ENCODE data around the gene TFPT. TPM values are rescaled to one million over a fixed set of nuclear protein-coding genes. Genes with fewer than 3 reads are reported as not detected.
A peak's percentile ranks its signal among the peaks of the same experiment; 100 is the strongest.

The TFPT gene
- total and polyA plus RNA-seq, 9 donors = 2.4 to 18.3 (median 12.8) TPM

DNA sequence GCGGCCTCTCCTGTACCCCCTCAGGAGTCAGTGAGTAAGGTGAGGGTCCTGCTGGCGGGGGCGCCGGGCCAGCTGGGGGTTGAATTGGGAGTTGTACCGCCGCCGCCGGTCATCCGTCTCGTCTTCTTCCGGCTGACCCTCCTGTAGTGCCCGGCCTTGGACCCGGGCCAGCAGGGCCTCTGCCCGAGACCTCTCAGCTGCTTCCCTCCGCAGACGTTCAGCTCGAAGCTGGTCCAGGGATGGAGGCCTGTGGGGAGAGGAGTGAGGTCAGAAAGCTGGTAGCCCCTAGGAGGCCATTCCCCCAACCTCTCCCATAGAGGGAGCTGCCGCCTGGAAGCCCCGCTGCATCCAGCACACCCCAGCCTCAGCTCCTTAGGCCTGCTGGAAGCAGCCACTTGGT is 40.2 kb upstream of the TFPT start:
- Histone ChIP-seq H3K27ac (no peak overlapping the region), H3K4me3 (no peak overlapping the region), H3K36me3 (no peaks in the 10 kb centered on the region), H3K27me3 (no peaks in the 10 kb centered on the region), H3K4me1 (ENCODE audit: insufficient read depth) (peaks cover 2% of the 10 kb centered on the region), H3K9me3 (no peaks in the 10 kb centered on the region)
- peak in 2 of 5 donors; percentile 41 to 64 for DNase-seq
- intact Hi-C loops (cut with DNase I) = no loop called here
- WGBS, 3 donors = 39 to 50% (median 42%) methylated on average over 19 of the region's 19 CpGs
- TF ChIP-seq, protein P1, sequence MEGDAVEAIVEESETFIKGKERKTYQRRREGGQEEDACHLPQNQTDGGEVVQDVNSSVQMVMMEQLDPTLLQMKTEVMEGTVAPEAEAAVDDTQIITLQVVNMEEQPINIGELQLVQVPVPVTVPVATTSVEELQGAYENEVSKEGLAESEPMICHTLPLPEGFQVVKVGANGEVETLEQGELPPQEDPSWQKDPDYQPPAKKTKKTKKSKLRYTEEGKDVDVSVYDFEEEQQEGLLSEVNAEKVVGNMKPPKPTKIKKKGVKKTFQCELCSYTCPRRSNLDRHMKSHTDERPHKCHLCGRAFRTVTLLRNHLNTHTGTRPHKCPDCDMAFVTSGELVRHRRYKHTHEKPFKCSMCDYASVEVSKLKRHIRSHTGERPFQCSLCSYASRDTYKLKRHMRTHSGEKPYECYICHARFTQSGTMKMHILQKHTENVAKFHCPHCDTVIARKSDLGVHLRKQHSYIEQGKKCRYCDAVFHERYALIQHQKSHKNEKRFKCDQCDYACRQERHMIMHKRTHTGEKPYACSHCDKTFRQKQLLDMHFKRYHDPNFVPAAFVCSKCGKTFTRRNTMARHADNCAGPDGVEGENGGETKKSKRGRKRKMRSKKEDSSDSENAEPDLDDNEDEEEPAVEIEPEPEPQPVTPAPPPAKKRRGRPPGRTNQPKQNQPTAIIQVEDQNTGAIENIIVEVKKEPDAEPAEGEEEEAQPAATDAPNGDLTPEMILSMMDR (IDR thresholded peaks at IDR 0.05) = no peak
- TF ChIP-seq POLR2A (IDR thresholded peaks at IDR 0.05) (no peak), EP300 (IDR thresholded peaks at IDR 0.05) (no peak)

DNA sequence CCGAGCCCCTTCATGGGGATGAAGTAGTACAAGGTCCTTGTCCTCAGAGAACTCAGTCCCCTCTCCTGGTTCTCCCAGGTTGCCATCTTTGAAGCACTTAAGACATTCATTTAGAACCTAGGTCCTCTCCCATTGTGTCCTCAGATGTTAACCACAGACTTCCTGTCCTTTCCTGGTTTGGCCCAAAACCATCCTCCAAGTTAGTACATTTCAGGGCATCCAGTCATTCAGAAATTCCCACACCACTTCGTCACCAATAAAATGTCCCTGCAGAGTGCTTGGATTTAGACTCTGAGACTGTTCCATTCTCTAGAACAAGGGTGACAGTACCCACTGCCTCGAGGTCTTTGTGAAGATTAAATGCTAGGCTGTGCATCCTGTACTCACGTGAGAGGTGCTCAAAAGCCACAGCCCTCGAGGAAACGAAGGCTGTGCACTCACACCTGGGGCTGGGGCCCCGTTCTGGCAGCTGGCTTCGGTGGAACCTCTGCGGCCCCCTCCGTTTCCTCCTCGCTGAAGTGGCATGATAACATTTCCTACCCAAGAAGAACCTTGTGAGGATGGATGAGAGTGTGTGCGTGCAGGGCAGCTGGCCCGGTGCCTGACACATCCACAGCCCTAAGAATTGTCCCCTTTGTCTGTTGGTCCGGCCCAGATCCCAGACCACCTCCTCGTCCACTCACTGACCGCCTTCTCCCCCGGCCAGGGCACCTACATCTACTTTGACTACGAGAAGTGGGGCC is 39.3 kb upstream of the TFPT start:
- Histone ChIP-seq H3K27me3 (no peaks in the 10 kb centered on the region), H3K36me3 (no peaks in the 10 kb centered on the region), H3K4me1 (ENCODE audit: insufficient read depth) (peaks cover 2% of the 10 kb centered on the region), H3K9me3 (no peaks in the 10 kb centered on the region), H3K4me3 (no peak overlapping the region), H3K27ac (no peak overlapping the region)
- TF ChIP-seq POLR2A (IDR thresholded peaks at IDR 0.05) = no peak
- TF ChIP-seq EP300 (IDR thresholded peaks at IDR 0.05) = no peak
- TF ChIP-seq, protein P1 (IDR thresholded peaks at IDR 0.05) = no peak
- WGBS, 3 donors = 66 to 75% (median 69%) methylated on average over 18 of the region's 18 CpGs
- peak in 1 of 5 donors; percentile 32 for DNase-seq
- intact Hi-C loops (cut with DNase I) = no loop called here

DNA sequence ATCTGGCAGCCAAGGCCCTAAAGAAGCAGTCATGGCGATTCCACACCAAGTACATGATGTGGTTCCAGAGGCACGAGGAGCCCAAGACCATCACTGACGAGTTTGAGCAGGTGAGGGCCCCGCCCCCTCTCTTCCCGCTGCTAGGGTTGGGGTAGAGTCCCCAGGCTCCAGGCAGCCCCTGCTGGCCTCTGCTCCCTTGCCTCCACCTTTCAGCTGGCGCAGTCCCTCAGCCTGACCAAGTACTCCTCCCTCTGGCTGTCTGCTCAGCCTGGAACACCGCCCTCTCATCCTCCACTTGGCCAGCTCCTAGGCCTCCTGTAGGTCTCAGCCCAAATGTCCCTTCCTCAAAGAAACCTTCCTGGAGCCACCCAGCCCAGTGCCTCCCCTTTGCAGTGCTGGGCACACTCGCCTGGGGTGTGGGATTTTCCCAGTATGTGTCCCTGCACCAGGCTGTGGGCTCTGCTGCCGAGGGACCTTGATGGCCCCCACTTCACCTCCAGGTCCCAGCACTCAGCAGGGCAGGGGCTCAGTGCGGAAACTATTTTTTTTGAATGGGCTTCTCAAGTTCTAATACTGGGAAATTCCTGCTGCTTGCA is 38.4 kb upstream of the TFPT start:
- Histone ChIP-seq H3K27ac (no peak overlapping the region), H3K4me1 (ENCODE audit: insufficient read depth) (peaks cover 2% of the 10 kb centered on the region), H3K4me3 (no peak overlapping the region), H3K27me3 (no peaks in the 10 kb centered on the region), H3K36me3 (no peaks in the 10 kb centered on the region), H3K9me3 (no peaks in the 10 kb centered on the region)
- intact Hi-C loops (cut with DNase I) = no loop called here
- WGBS, 3 donors = 72 to 80% (median 79%) methylated on average over 9 to 10 of the region's 10 CpGs
- no peak for DNase-seq
- no peak for TF ChIP-seq POLR2A (IDR thresholded peaks at IDR 0.05)
- TF ChIP-seq EP300 (IDR thresholded peaks at IDR 0.05) = no peak

DNA sequence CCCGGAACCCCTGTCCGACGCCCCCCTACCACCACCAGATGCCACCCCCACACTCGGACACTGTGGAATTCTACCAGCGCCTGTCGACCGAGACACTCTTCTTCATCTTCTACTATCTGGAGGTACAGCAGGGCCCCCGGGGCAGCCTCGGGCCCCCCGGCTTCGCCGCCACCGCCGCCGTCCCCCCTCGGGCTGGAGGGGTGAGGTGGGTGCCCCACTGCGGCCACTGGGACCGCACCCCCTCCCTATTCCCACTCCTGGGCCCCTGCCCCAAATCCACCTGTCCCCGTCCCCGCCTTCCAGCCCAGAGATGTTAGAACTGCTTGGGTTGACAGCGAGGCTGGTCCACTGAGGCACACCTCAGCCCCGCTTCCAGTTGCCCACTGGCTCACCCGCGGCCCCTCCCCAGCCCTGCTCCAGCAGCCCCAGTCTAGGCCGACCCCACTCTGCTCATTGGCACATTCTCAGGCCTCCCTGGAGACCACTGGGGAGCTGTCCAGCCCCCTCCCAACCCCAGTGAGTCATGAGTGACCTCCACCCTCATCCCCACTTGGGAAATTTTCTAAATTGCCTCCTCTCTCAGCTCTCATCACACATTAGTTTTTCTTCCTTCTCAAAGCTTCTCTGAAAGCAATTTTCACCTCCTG is 37.5 kb upstream of the TFPT start:
- no peaks in the 10 kb centered on the region for H3K27me3 ChIP-seq
- H3K9me3 ChIP-seq = no peaks in the 10 kb centered on the region
- DNase-seq = no peak
- H3K4me1 ChIP-seq (ENCODE audit: insufficient read depth) = peaks cover 2% of the 10 kb centered on the region
- H3K27ac ChIP-seq = no peak overlapping the region
- intact Hi-C loops (cut with DNase I) = no loop called here
- TF ChIP-seq, protein P1 (IDR thresholded peaks at IDR 0.05) = no peak
- TF ChIP-seq POLR2A (IDR thresholded peaks at IDR 0.05) = no peak
- no peak for TF ChIP-seq EP300 (IDR thresholded peaks at IDR 0.05)
- WGBS, 3 donors = 74 to 81% (median 76%) methylated on average over 23 to 25 of the region's 25 CpGs
- H3K4me3 ChIP-seq = no peak overlapping the region
- H3K36me3 ChIP-seq = no peaks in the 10 kb centered on the region

Data from ovary (tissue), 9 donors.